Calu3 (cell line): Measurements from ENCODE around the gene PLB1. TPM values are rescaled to one million over a fixed set of nuclear protein-coding genes. Genes with fewer than 3 reads are reported as not detected.

Source experiments
- BruUV-seq: library from RNA; stranded (reverse); fragments of 400-500 nt; replicated peaks from 2 replicates; lab custom pipeline; 2021; lab: Mats Ljungman, UMichigan
- CTCF ChIA-PET: fragments of 300-600 bp; sonication (Branson Sonifier 250); formaldehyde crosslinking; loops from one replicate; lab custom pipeline; 2022; ENCODE audit warnings: antibody characterized with exemption; lab: Charles Lee
- DNase-seq: peaks from one replicate; pipeline ENCODE4 v3.0.0; 2022
- H3K27ac Mint-ChIP-seq: one replicate; pipeline ENCODE4 v1.8.0; 2022; ENCODE audit warnings: mixed read lengths; ENCODE audit not compliant: unreplicated experiment
- H3K27me3 Mint-ChIP-seq: one replicate; pipeline ENCODE4 v1.8.0; 2022; ENCODE audit warnings: mixed read lengths; ENCODE audit not compliant: unreplicated experiment
- H3K36me3 Mint-ChIP-seq: one replicate; pipeline ENCODE4 v1.8.0; 2022; ENCODE audit warnings: mild to moderate bottlenecking, moderate library complexity, mixed read lengths; ENCODE audit not compliant: insufficient read depth, unreplicated experiment
- H3K4me1 Mint-ChIP-seq: one replicate; pipeline ENCODE4 v1.8.0; 2022; ENCODE audit warnings: mild to moderate bottlenecking, low read depth, mixed read lengths; ENCODE audit not compliant: unreplicated experiment
- H3K4me3 Mint-ChIP-seq: one replicate; pipeline ENCODE4 v1.8.0; 2022; ENCODE audit warnings: mild to moderate bottlenecking, low read depth, moderate library complexity, mixed read lengths; ENCODE audit not compliant: unreplicated experiment
- H3K9me3 Mint-ChIP-seq: one replicate; pipeline ENCODE4 v1.8.0; 2022; ENCODE audit warnings: low read depth, mixed read lengths; ENCODE audit not compliant: unreplicated experiment
- intact Hi-C: fragments of 100-400 bp; cut with micrococcal nuclease; formaldehyde crosslinking; loops from one replicate; pipeline ENCODE4 v1.10.0; 2022; ENCODE audit not compliant: unreplicated experiment
- total RNA-seq: library from RNA; stranded (reverse); gene quantifications from 2 replicates; pipeline ENCODE4 v1.2.3, GENCODE V29; 2022
- TF ChIP-seq, protein P1 (sequence below): fragments of 200-600 bp; IDR thresholded peaks from one replicate; pipeline ENCODE4 v1.8.0; 2022; ENCODE audit warnings: antibody characterized with exemption; ENCODE audit not compliant: unreplicated experiment

PLB1 gene
- total RNA-seq, 1 experiment from 2014 or later: 1.6 TPM

- peaks cover 20% of the 10 kb centered on the region for H3K4me1 Mint-ChIP-seq
- intact Hi-C loops: loop anchor here (1.0 to 5.0 kb wide), 2 partner anchors 14 to 43 kb away; no protein-coding TSS in a partner anchor
- no peaks in the 10 kb centered on the region for H3K27me3 Mint-ChIP-seq
- CTCF ChIA-PET: interaction anchor here (0.6 to 1.2 kb wide), 6 partner anchors 9 to 1649 kb away, joined by 3 to 7 read pairs (median 4); no protein-coding TSS in a partner anchor
- peak overlapping the region; percentile 94 for H3K27ac Mint-ChIP-seq
- TF ChIP-seq, protein P1, sequence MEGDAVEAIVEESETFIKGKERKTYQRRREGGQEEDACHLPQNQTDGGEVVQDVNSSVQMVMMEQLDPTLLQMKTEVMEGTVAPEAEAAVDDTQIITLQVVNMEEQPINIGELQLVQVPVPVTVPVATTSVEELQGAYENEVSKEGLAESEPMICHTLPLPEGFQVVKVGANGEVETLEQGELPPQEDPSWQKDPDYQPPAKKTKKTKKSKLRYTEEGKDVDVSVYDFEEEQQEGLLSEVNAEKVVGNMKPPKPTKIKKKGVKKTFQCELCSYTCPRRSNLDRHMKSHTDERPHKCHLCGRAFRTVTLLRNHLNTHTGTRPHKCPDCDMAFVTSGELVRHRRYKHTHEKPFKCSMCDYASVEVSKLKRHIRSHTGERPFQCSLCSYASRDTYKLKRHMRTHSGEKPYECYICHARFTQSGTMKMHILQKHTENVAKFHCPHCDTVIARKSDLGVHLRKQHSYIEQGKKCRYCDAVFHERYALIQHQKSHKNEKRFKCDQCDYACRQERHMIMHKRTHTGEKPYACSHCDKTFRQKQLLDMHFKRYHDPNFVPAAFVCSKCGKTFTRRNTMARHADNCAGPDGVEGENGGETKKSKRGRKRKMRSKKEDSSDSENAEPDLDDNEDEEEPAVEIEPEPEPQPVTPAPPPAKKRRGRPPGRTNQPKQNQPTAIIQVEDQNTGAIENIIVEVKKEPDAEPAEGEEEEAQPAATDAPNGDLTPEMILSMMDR: no peak
- no peak overlapping the region for H3K4me3 Mint-ChIP-seq
- DNase-seq: peak; percentile 87
- H3K36me3 Mint-ChIP-seq: peaks cover 6% of the 10 kb centered on the region
- BruUV-seq: no TSS peak
- peaks cover 3% of the 10 kb centered on the region for H3K9me3 Mint-ChIP-seq
Measured at GRCh38 chr2:28610583-28611201, 114.8 kb downstream of the PLB1 start.

GRCh38 chr2:28612131-28612812 lies 116.4 kb downstream of the PLB1 start:
- peaks cover 3% of the 10 kb centered on the region for H3K9me3 Mint-ChIP-seq
- no peaks in the 10 kb centered on the region for H3K27me3 Mint-ChIP-seq
- peaks cover 23% of the 10 kb centered on the region for H3K4me1 Mint-ChIP-seq
- BruUV-seq: no TSS peak
- no peak overlapping the region for H3K4me3 Mint-ChIP-seq
- H3K27ac Mint-ChIP-seq: peak overlapping the region; percentile 94
- no peak for DNase-seq
- intact Hi-C loops: loop anchor here (5.0 kb wide), 1 partner anchor 45 kb away; no protein-coding TSS in a partner anchor
- TF ChIP-seq, protein P1: no peak
- peaks cover 6% of the 10 kb centered on the region for H3K36me3 Mint-ChIP-seq
- CTCF ChIA-PET: interaction anchor here (0.7 to 2.0 kb wide), 6 partner anchors 9 to 230 kb away, joined by 3 to 8 read pairs (median 4); partner anchors contain the start of gene PPP1CB

DNA sequence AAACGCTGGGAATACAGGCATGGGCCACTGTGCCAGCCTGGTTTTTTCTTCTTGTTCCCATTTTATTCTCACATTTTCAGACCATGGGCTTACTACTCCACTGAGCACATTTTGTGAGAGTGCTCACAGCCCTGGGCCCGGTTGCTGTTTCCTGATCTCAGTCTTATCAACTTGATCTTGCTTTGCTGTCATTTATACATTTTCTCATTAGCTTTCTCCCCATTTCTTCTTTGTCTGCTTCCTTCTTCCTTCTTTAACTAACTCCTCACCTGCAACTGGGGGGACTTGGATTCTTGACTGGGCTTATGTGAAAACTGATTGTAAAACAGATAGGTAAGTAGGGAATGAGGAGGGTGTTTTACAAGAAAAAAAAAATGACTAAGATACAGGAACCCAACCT lies 117.3 kb downstream of the PLB1 start:
- no peak overlapping the region for H3K27ac Mint-ChIP-seq
- no TSS peak for BruUV-seq
- H3K9me3 Mint-ChIP-seq: peaks cover 3% of the 10 kb centered on the region
- no peak for DNase-seq
- CTCF ChIA-PET: interaction anchor here (0.7 to 2.0 kb wide), 6 partner anchors 8 to 231 kb away, joined by 3 to 8 read pairs (median 4); partner anchors contain the start of gene PPP1CB
- peaks cover 6% of the 10 kb centered on the region for H3K36me3 Mint-ChIP-seq
- TF ChIP-seq, protein P1: no peak
- peaks cover 29% of the 10 kb centered on the region for H3K4me1 Mint-ChIP-seq
- intact Hi-C loops: loop anchor here (5.0 kb wide), 1 partner anchor 46 kb away; no protein-coding TSS in a partner anchor
- H3K4me3 Mint-ChIP-seq: no peak overlapping the region
- H3K27me3 Mint-ChIP-seq: no peaks in the 10 kb centered on the region

DNA sequence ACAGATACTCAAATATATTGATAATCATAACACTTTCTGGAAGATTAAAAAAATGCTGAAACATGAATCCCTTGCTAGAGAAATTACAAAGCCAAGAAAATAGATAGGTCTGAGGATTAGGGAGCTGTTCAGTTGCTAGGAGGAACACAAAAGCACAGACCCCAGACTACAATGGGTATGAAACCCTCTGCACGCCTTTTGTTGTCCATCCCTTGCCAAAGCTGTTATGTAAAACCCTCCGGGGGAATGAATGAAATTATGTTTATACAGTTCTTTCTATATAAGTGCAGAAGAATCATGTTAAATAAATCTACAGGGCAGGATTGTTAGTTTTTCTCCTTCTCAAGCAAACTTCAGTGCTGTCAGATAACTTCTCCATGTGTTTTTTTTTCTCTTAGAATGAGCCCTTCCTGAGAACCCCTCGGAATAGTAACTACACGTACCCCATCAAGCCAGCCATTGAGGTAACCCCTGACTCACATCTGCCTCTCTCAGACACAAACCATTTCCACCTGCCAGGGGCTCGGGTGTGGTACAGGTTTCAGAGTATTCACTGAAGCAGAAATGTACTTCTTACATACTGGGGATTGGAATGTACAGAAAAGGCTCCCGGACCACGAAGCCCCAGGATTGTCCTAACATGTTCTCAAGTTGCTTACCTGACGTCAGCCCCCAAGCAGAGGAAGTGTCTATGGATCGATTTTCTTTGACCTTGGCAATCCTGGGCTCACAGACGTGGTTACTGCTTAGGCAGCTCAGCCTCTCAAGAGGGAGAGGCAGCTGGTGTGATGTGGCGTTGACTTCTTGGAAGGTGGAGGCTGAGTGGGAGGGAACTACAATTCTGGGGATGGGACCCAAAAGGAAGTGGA lies 118.0 kb downstream of the PLB1 start:
- no peak overlapping the region for H3K27ac Mint-ChIP-seq
- peak; percentile 85 for DNase-seq
- H3K36me3 Mint-ChIP-seq: peaks cover 6% of the 10 kb centered on the region
- TF ChIP-seq, protein P1: no peak
- no peaks in the 10 kb centered on the region for H3K27me3 Mint-ChIP-seq
- CTCF ChIA-PET: interaction anchor here (0.6 to 2.0 kb wide), 6 partner anchors 8 to 141 kb away, joined by 3 to 8 read pairs (median 5); partner anchors contain the start of gene PPP1CB
- no peak overlapping the region for H3K4me3 Mint-ChIP-seq
- H3K9me3 Mint-ChIP-seq: peaks cover 3% of the 10 kb centered on the region
- intact Hi-C loops: loop anchor here (2.0 to 5.0 kb wide), 2 partner anchors 39 to 47 kb away; no protein-coding TSS in a partner anchor
- peaks cover 35% of the 10 kb centered on the region for H3K4me1 Mint-ChIP-seq
- BruUV-seq: TSS peak; percentile 94
